Immature natural killer cell (primary cell): Measurements from ENCODE around the gene ANKRD53. TPM values are rescaled to one million over a fixed set of nuclear protein-coding genes. Genes with fewer than 3 reads are reported as not detected.

ENCODE experiments used
- DNase-seq, 3 donors: peaks; one replicate each; pipeline ENCODE4 v3.0.0; 2022; ENCODE audit warnings: mixed read lengths in 1 of 3
- H3K27ac Mint-ChIP-seq, 6 donors: one replicate each; pipeline ENCODE4 v1.8.0; 2020; ENCODE audit warnings: mixed read lengths in 6 of 6, mild to moderate bottlenecking in 5 of 6, inconsistent platforms in 4 of 6, moderate library complexity in 3 of 6
- H3K27me3 Mint-ChIP-seq, 3 donors: one replicate each; pipeline ENCODE4 v1.8.0; 2020 to 2021; ENCODE audit warnings: low read depth in 3 of 3, mild to moderate bottlenecking in 3 of 3, mixed read lengths in 3 of 3, moderate library complexity in 3 of 3, inconsistent platforms in 1 of 3
- H3K36me3 Mint-ChIP-seq, 3 donors: one replicate each; pipeline ENCODE4 v1.8.0; 2020; ENCODE audit warnings: mixed read lengths in 3 of 3, inconsistent platforms in 2 of 3, mild to moderate bottlenecking in 2 of 3
- H3K4me1 Mint-ChIP-seq, 2 donors: one replicate each; pipeline ENCODE4 v1.8.0; 2020; ENCODE audit warnings: inconsistent platforms in 2 of 2, mild to moderate bottlenecking in 2 of 2, mixed read lengths in 2 of 2, moderate library complexity in 1 of 2
- H3K4me3 Mint-ChIP-seq, 5 donors: one replicate each; pipeline ENCODE4 v1.8.0; 2020; ENCODE audit warnings: mild to moderate bottlenecking in 5 of 5, mixed read lengths in 5 of 5, inconsistent platforms in 3 of 5, moderate library complexity in 3 of 5
- H3K9me3 Mint-ChIP-seq, 6 donors: one replicate each; pipeline ENCODE4 v1.8.0; 2020; ENCODE audit warnings: mild to moderate bottlenecking in 6 of 6, mixed read lengths in 6 of 6, inconsistent platforms in 4 of 6, moderate library complexity in 3 of 6
- polyA plus RNA-seq, 3 donors: library from polyadenylated mRNA; unstranded; fragments of 300-500 nt; fragmentation: Illumina TruSeq; gene quantifications; one replicate each; pipeline ENCODE4 v1.2.3, GENCODE V29; 2021

ANKRD53 gene
- polyA plus RNA-seq, 3 donors from 2014 or later = 0.18 to 0.51 (median 0.30) TPM

- Mint-ChIP-seq H3K4me1 (peaks cover 11 to 13% of the 10 kb centered on the region in 2 donors), H3K4me3 (no peak overlapping the region), H3K36me3 (peaks cover 0 to 3% (median 0%) of the 10 kb centered on the region in 3 donors), H3K27me3 (peaks cover 6 to 15% (median 13%) of the 10 kb centered on the region in 3 donors), H3K9me3 (no peaks in the 10 kb centered on the region), H3K27ac (no peak overlapping the region)
- no peak for DNase-seq
Measured at GRCh38 chr2:70956141-70956540, 22.3 kb upstream of the ANKRD53 start.

DNA sequence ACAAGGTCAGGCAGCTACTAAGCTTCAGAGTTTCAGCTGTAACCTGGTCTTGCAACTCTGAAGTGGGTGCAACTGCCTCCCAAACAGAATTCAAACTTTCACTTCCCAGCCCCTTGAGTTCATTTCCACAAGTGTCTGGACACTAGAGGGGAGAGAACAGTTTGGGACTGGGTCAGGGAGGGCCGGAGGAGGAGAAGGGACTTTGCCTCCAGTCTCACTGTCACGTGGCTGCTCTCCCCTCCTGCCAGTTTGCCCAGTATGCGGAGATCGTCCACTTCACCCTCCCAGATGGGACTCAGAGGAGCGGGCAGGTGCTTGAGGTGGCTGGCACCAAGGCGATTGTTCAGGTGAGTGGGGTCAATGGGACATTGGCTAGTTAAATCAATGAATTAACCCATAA is 20.6 kb upstream of the ANKRD53 start:
- Mint-ChIP-seq H3K9me3 (no peaks in the 10 kb centered on the region), H3K4me3 (no peak overlapping the region), H3K36me3 (peaks cover 0 to 3% (median 0%) of the 10 kb centered on the region in 3 donors), H3K27me3 (peaks cover 10 to 13% (median 11%) of the 10 kb centered on the region in 3 donors), H3K4me1 (peaks cover 11 to 13% of the 10 kb centered on the region in 2 donors), H3K27ac (no peak overlapping the region)
- no peak for DNase-seq

- peaks cover 0 to 3% (median 0%) of the 10 kb centered on the region in 3 donors for H3K36me3 Mint-ChIP-seq
- peaks cover 6 to 17% (median 7%) of the 10 kb centered on the region in 3 donors for H3K27me3 Mint-ChIP-seq
- no peak overlapping the region for H3K4me3 Mint-ChIP-seq
- no peaks in the 10 kb centered on the region for H3K9me3 Mint-ChIP-seq
- H3K4me1 Mint-ChIP-seq = peaks cover 11 to 13% of the 10 kb centered on the region in 2 donors
- DNase-seq = no peak
- H3K27ac Mint-ChIP-seq = peak overlapping the region in 2 of 6 donors; percentile 55 to 65
Measured at GRCh38 chr2:70958759-70959158, 19.7 kb upstream of the ANKRD53 start.

DNA sequence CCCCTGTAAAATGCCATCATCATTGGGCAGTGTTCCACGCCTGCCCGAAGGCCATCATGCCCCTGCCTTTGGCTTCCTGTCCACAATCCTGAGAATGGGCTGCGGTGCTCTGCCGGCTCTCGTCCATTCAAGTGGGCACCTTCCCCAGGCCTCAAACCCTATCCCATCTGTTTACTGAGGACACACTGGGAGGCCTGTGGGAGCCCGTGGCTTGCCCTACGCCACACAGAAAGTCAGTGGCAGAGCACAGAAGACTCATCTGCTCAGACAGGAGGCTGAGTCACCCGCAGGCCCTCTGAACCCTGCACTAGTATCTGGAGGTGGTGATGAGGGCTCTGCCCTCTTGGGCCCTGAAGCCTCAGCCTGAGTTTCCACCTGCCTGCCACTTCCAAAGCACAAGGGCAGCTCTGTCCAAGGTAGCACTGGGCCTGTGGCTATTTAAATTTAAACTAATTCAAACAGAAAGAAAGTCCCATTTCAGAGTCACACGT is 19.1 kb upstream of the ANKRD53 start:
- Mint-ChIP-seq H3K27me3 (peaks cover 4 to 14% (median 4%) of the 10 kb centered on the region in 3 donors), H3K4me1 (peaks cover 11 to 13% of the 10 kb centered on the region in 2 donors), H3K36me3 (peaks cover 0 to 3% (median 0%) of the 10 kb centered on the region in 3 donors), H3K9me3 (no peaks in the 10 kb centered on the region), H3K4me3 (no peak overlapping the region), H3K27ac (peak overlapping the region in 1 of 6 donors; percentile 55)
- no peak for DNase-seq

- Mint-ChIP-seq H3K4me1 (peaks cover 15 to 20% of the 10 kb centered on the region in 2 donors), H3K4me3 (no peak overlapping the region), H3K27ac (peak overlapping the region in 1 of 6 donors; percentile 62), H3K9me3 (no peaks in the 10 kb centered on the region), H3K27me3 (peaks cover 7 to 14% (median 8%) of the 10 kb centered on the region in 3 donors), H3K36me3 (peaks cover 0 to 3% (median 3%) of the 10 kb centered on the region in 3 donors)
- DNase-seq = no peak
Measured at GRCh38 chr2:70959851-70960832, 18.3 kb upstream of the ANKRD53 start.

GRCh38 chr2:70960833-70961647 is 17.4 kb upstream of the ANKRD53 start:
- H3K36me3 Mint-ChIP-seq = peaks cover 0 to 3% (median 3%) of the 10 kb centered on the region in 3 donors
- no peak for DNase-seq
- peaks cover 5 to 12% (median 9%) of the 10 kb centered on the region in 3 donors for H3K27me3 Mint-ChIP-seq
- H3K4me1 Mint-ChIP-seq = peaks cover 17 to 23% of the 10 kb centered on the region in 2 donors
- no peaks in the 10 kb centered on the region for H3K9me3 Mint-ChIP-seq
- no peak overlapping the region for H3K27ac Mint-ChIP-seq
- no peak overlapping the region for H3K4me3 Mint-ChIP-seq

DNA sequence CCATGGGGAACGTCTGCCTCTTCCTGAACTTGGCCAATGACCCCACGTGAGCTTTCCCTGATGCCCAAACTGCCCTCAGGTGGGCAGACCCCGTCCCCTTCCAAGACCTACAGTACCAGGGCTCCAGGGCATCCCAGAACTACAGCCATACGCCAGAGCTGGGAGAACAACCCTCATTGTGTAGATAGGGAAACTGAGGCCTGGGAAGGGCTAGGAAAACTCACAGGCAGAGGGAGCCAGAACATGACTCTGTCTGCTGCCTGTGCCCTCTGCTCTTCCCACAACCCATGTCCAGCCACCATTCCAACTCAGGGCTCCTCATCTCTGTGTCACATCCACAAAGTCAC is 16.8 kb upstream of the ANKRD53 start:
- Mint-ChIP-seq H3K9me3 (no peaks in the 10 kb centered on the region), H3K4me1 (peaks cover 17 to 23% of the 10 kb centered on the region in 2 donors), H3K4me3 (no peak overlapping the region), H3K27ac (no peak overlapping the region), H3K36me3 (peaks cover 0 to 3% (median 3%) of the 10 kb centered on the region in 3 donors), H3K27me3 (peaks cover 5 to 9% (median 9%) of the 10 kb centered on the region in 3 donors)
- DNase-seq = no peak

DNA sequence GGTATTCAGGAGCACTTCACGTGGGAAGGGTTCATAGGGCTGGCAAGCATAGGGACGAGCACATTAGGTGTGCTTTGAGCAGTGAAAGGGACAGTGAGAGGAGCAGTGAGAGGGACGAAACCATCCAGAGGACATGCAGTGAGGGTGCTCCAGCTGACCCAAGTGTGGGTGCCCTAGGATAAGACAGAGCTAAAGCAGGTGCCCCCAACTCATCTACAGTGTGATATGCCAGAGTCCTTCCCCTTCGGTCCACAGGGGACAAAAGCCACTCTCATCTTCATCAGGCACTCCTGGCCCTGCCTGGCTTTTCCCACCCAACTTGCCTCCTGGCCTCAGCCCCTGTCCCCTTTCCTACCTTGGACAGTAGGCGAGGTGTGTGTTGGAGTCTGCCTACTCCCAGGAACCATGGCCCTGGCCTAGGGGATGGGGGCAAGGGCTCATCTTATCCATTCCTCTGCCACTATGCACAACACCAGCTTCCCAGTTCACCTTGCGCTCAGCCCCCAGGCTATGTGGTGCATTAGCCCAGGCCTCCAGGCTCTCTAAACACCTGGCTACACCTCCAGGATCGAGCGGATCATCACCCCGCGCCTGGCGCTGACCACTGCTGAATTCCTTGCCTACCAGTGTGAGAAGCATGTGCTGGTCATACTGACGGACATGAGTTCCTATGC is 16.1 kb upstream of the ANKRD53 start:
- H3K9me3 Mint-ChIP-seq = no peaks in the 10 kb centered on the region
- peaks cover 5 to 11% (median 9%) of the 10 kb centered on the region in 3 donors for H3K27me3 Mint-ChIP-seq
- H3K36me3 Mint-ChIP-seq = peaks cover 0 to 3% (median 3%) of the 10 kb centered on the region in 3 donors
- H3K27ac Mint-ChIP-seq = peak overlapping the region in 1 of 6 donors; percentile 76
- H3K4me3 Mint-ChIP-seq = no peak overlapping the region
- H3K4me1 Mint-ChIP-seq = peaks cover 17 to 23% of the 10 kb centered on the region in 2 donors
- DNase-seq = no peak

GRCh38 chr2:70962885-70963878 is 15.2 kb upstream of the ANKRD53 start:
- peak overlapping the region in 1 of 5 donors; percentile 49 for H3K4me3 Mint-ChIP-seq
- no peak for DNase-seq
- H3K4me1 Mint-ChIP-seq = peaks cover 12 to 15% of the 10 kb centered on the region in 2 donors
- peaks cover 5 to 11% (median 9%) of the 10 kb centered on the region in 3 donors for H3K27me3 Mint-ChIP-seq
- H3K36me3 Mint-ChIP-seq = peaks cover 0 to 3% (median 3%) of the 10 kb centered on the region in 3 donors
- H3K9me3 Mint-ChIP-seq = no peaks in the 10 kb centered on the region
- H3K27ac Mint-ChIP-seq = no peak overlapping the region

DNA sequence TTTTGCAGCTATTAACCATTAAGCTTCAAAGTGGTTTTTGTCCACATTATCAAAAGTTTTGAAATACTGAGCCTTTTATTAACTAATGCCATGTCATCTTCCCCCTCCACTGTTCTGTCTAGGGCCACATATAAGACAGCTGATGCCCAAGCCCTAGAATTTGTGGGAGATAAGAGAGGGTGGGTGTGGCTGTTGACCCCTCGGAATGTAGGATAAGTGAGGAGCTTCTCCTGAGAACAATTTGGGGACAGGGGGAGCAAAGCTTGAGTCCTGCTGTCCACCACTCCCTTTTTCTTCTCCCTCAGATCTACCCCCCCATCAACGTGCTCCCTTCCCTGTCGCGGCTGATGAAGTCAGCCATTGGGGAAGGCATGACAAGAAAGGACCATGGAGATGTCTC is 14.3 kb upstream of the ANKRD53 start:
- Mint-ChIP-seq H3K9me3 (no peaks in the 10 kb centered on the region), H3K36me3 (peaks cover 0 to 3% (median 3%) of the 10 kb centered on the region in 3 donors), H3K27ac (no peak overlapping the region), H3K27me3 (peaks cover 5 to 13% (median 9%) of the 10 kb centered on the region in 3 donors), H3K4me1 (peaks cover 7 to 9% of the 10 kb centered on the region in 2 donors), H3K4me3 (peak overlapping the region in 3 of 5 donors; percentile 6 to 45 (median 10))
- no peak for DNase-seq

DNA sequence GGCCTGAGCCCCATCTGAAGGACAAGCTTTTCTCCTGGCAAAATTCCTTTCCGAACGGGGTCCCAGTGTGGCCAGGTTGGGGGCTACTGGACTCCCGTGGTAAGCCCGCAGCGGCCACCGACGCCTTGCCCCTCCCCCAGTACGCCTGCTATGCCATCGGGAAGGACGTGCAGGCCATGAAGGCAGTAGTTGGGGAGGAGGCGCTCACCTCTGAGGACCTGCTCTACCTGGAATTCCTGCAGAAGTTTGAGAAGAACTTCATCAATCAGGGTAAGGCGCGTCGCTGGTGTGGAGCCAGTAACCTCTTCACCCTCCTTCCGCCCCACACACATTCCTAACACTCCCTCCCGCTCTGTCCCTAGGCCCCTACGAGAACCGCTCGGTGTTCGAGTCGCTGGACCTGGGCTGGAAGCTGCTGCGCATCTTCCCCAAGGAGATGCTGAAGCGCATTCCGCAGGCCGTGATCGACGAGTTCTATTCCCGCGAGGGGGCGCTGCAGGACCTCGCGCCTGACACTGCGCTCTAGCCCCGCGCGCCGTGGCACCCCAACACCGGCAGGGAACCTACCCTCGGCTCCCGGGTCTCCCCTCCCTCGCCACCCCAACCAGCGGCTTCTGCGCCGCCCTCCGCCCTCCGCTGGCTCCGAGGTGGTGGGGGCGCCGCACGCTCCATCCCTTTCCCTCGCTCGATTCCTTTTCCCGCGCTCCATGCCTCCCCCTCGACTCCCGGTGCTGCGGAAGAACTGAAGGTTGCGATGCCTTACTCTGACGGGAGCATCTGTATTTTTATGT is 13.6 kb upstream of the ANKRD53 start:
- Mint-ChIP-seq H3K27ac (peak overlapping the region in 3 of 6 donors; percentile 3 to 40 (median 24)), H3K4me3 (peak overlapping the region; percentile 82 to 93 (median 86)), H3K36me3 (peaks cover 0 to 3% (median 3%) of the 10 kb centered on the region in 3 donors), H3K9me3 (no peaks in the 10 kb centered on the region), H3K4me1 (peaks cover 6 to 9% of the 10 kb centered on the region in 2 donors), H3K27me3 (peaks cover 5 to 13% (median 12%) of the 10 kb centered on the region in 3 donors)
- DNase-seq = peak; percentile 73 to 80 (median 77)
